ENCODE data around the gene G0S2. TPM values are rescaled to one million over a fixed set of nuclear protein-coding genes. Genes with fewer than 3 reads are reported as not detected.
A peak's percentile ranks its signal among the peaks of the same experiment; 100 is the strongest.

The G0S2 gene
- total RNA-seq, 1 donor from 2014 or later = 19.9 TPM

- Histone ChIP-seq H3K9me3 (no peaks in the 10 kb centered on the region), H3K4me1 (no peaks in the 10 kb centered on the region), H3K27me3 (ENCODE audit: low read depth) (peaks cover 3% of the 10 kb centered on the region), H3K4me3 (peak overlapping the region; percentile 24), H3K27ac (peak overlapping the region; percentile 15), H3K36me3 (no peaks in the 10 kb centered on the region)
- intact Hi-C loops (cut with DNase I) = no loop called here
- no peak for TF ChIP-seq CTCF (IDR thresholded peaks at IDR 0.05)
- DNase-seq (no peak), ATAC-seq (no peak)
These were observed 29.9 kb downstream of the G0S2 start for GRCh38 chr1:209705033-209705598.

GRCh38 chr1:209706622-209707021, 31.4 kb downstream of the G0S2 start:
- TF ChIP-seq CTCF (IDR thresholded peaks at IDR 0.05) = no peak
- no peak overlapping the region for H3K4me3 ChIP-seq
- ATAC-seq (no peak), DNase-seq (no peak)
- no peaks in the 10 kb centered on the region for H3K9me3 ChIP-seq
- peaks cover 3% of the 10 kb centered on the region for H3K27me3 ChIP-seq (ENCODE audit: low read depth)
- H3K36me3 ChIP-seq = no peaks in the 10 kb centered on the region
- H3K4me1 ChIP-seq = no peaks in the 10 kb centered on the region
- intact Hi-C loops (cut with DNase I) = no loop called here
- no peak overlapping the region for H3K27ac ChIP-seq

- Histone ChIP-seq H3K27me3 (ENCODE audit: low read depth) (peaks cover 3% of the 10 kb centered on the region), H3K27ac (no peak overlapping the region), H3K4me1 (no peaks in the 10 kb centered on the region), H3K4me3 (no peak overlapping the region), H3K36me3 (no peaks in the 10 kb centered on the region), H3K9me3 (no peaks in the 10 kb centered on the region)
- TF ChIP-seq CTCF (IDR thresholded peaks at IDR 0.05) = no peak
- intact Hi-C loops (cut with DNase I) = no loop called here
- DNase-seq = no peak
- no peak for ATAC-seq
These were observed 32.1 kb downstream of the G0S2 start for GRCh38 chr1:209707308-209707707.

- Histone ChIP-seq H3K36me3 (no peaks in the 10 kb centered on the region), H3K9me3 (no peaks in the 10 kb centered on the region), H3K4me3 (no peak overlapping the region), H3K27ac (no peak overlapping the region), H3K27me3 (ENCODE audit: low read depth) (peaks cover 3% of the 10 kb centered on the region), H3K4me1 (no peaks in the 10 kb centered on the region)
- intact Hi-C loops (cut with DNase I) = no loop called here
- DNase-seq (no peak), ATAC-seq (no peak)
- no peak for TF ChIP-seq CTCF (IDR thresholded peaks at IDR 0.05)
These were observed 33.1 kb downstream of the G0S2 start for GRCh38 chr1:209708297-209708696.

- Histone ChIP-seq H3K27ac (no peak overlapping the region), H3K36me3 (no peaks in the 10 kb centered on the region), H3K4me1 (no peaks in the 10 kb centered on the region), H3K27me3 (ENCODE audit: low read depth) (no peaks in the 10 kb centered on the region), H3K9me3 (no peaks in the 10 kb centered on the region), H3K4me3 (no peak overlapping the region)
- no peak for TF ChIP-seq CTCF (IDR thresholded peaks at IDR 0.05)
- intact Hi-C loops (cut with DNase I) = no loop called here
- DNase-seq (no peak), ATAC-seq (no peak)
These were observed 34.9 kb downstream of the G0S2 start for GRCh38 chr1:209710093-209710492.

GRCh38 chr1:209710847-209711246, 35.6 kb downstream of the G0S2 start:
- TF ChIP-seq CTCF (IDR thresholded peaks at IDR 0.05) = no peak
- no peak overlapping the region for H3K4me3 ChIP-seq
- no peaks in the 10 kb centered on the region for H3K27me3 ChIP-seq (ENCODE audit: low read depth)
- intact Hi-C loops (cut with DNase I) = no loop called here
- no peak for ATAC-seq
- no peaks in the 10 kb centered on the region for H3K4me1 ChIP-seq
- DNase-seq = no peak
- H3K27ac ChIP-seq = no peak overlapping the region
- no peaks in the 10 kb centered on the region for H3K36me3 ChIP-seq
- H3K9me3 ChIP-seq = no peaks in the 10 kb centered on the region
